C4-2B (cell line): ENCODE results near the gene GPR26.

ENCODE experiments used
- H3K27ac ChIP-seq: fragments of 450-650 bp; 2 replicates; pipeline ENCODE4 v1.5.1; 2017
- CTCF ChIP-seq: fragments of 450-650 bp; conservative IDR thresholded peaks from 2 replicates; pipeline ENCODE4 v1.5.1; 2017; ENCODE audit warnings: mild to moderate bottlenecking
- ZFX ChIP-seq: fragments of 450-650 bp; IDR thresholded peaks from 2 replicates; pipeline ENCODE4 v1.6.1; 2017

Gene GPR26

DNA sequence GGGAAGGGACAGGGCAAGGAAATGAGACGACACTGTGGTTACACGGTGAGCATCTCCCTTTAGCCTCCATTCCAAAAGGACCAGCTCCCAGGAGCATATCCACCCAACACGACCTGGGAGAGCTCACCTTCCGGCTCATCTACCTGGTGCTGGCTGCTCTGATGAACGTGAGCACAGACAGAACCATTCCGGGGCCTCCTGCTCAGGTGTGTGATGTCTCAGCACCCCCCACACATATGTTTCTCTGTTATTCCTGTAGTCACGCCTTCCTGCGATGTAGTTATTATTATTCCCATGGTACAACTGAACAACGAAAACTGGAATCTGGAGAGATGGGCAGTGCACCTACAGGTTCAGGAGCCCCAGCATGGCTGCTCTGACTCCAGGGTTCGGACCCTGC, 20.5 kb upstream of the GPR26 start:
- TF ChIP-seq CTCF (no peak), ZFX (no peak)
- no peak overlapping the region for H3K27ac ChIP-seq

- H3K27ac ChIP-seq, result no peak overlapping the region
- no peak for TF ChIP-seq ZFX
- no peak for TF ChIP-seq CTCF
These were observed 17.6 kb upstream of the GPR26 start for GRCh38 chr10:123648595-123648994.

DNA sequence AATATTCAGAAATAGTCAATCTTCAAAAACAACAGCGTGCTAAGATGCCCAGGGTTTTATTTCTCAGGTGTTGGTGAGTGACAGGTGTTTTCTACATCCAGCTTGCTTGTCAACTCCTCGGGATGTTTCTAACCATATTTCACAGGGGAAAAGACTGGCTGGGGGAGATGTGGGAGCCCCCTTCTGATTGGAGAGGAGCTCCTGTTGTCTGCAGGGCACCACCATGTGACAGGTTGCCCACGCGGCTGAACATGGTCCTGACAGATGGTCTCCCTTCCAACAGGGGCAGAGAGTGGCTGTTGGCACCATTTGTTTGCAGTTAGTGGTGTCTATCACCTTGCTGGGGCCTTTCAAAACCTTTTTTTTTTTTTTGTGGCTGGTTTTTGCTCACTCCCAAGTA, 16.5 kb upstream of the GPR26 start:
- H3K27ac ChIP-seq, result no peak overlapping the region
- TF ChIP-seq ZFX (no peak), CTCF (no peak)

DNA sequence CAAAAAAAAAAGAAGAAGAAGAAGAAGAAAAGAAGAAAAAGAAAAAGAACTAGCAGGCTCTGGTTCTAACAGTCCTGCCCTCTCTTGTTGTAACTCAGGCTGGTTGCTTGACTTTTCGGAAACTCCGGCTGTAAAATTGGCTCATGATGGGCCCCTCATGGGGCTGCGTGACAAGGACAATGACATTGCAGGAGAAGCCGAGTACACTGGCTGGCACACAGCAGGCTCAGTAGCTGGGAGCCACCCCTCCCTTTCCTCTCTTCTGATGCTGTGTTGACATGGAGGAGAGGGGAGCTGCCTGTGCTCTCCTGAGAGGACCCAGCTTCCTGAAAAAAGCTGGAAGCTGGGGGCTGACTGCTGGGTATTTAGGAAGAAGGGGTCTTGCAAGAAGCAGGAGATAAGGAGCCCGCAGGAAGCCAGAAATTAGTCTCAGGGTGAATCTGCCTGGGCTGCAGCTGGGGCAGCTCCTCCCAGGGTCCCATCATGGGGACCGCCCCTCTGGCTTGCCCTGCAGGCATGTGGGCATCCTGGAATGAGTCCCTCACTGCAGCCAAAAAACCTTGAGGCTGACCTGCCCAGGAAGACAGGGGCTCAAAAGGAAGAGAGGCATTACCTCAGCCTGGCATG, 14.6 kb upstream of the GPR26 start:
- H3K27ac ChIP-seq, result no peak overlapping the region
- TF ChIP-seq CTCF (no peak), ZFX (no peak)

DNA sequence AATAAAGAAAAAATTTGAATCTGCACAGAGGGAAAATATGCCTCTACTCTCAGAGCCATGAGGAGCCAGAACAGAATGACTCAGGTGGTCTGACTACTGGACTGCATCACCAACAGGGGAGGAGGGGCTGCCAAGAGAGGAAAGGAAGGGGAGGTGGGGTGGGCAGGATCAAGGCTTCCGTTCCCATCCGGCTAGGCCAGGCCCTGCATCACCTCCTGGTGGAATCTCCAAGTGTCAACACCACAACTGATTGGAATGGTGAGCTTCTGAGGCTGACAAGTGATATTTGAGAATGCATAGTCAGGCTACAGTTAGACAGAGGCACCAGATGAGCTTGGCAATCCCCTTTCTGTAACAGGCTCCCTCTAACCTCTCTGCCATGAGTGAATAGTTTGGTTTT, 10.4 kb upstream of the GPR26 start:
- no peak for TF ChIP-seq ZFX
- no peak for TF ChIP-seq CTCF
- H3K27ac ChIP-seq, result no peak overlapping the region

- TF ChIP-seq CTCF (no peak), ZFX (no peak)
- no peak overlapping the region for H3K27ac ChIP-seq
These were observed 2.6 kb upstream of the GPR26 start for GRCh38 chr10:123663522-123663921.

GRCh38 chr10:123665491-123666286, 466 bp upstream of the GPR26 start:
- TF ChIP-seq CTCF (no peak), ZFX (no peak)
- no peak overlapping the region for H3K27ac ChIP-seq
